Activated CD8-positive, alpha-beta memory T cell treated with anti-CD3 and anti-CD28 coated beads, Interleukin-2, amount 10 ng/mL, durations not matched to agents 7 days and 5 days (primary cell): ENCODE measurements around the gene PAF1. TPM values are rescaled to one million over a fixed set of nuclear protein-coding genes. Genes with fewer than 3 reads are reported as not detected.

ENCODE experiments used
- ATAC-seq: fragments of 150-1000 bp; cut with Tn5 transposase; one replicate; pipeline ENCODE4 v1.10.0; 2021; ENCODE audit warnings: moderate library complexity
- CTCF ChIA-PET: fragments of 350-600 bp; sonication (Branson Sonifier 250); formaldehyde crosslinking; loops from one replicate; lab custom pipeline; 2021; ENCODE audit warnings: antibody characterized with exemption; lab: Charles Lee
- DNase-seq: peaks from one replicate; pipeline ENCODE4 v3.0.0-alpha.2; 2020
- H3K27ac Mint-ChIP-seq: one replicate; pipeline ENCODE4 v1.8.0; 2021; ENCODE audit warnings: mild to moderate bottlenecking, mixed read lengths
- H3K27me3 Mint-ChIP-seq: one replicate; pipeline ENCODE4 v1.8.0; 2021; ENCODE audit warnings: mixed read lengths
- H3K36me3 Mint-ChIP-seq: one replicate; pipeline ENCODE4 v1.8.0; 2021; ENCODE audit warnings: mild to moderate bottlenecking, mixed read lengths
- H3K4me1 Mint-ChIP-seq: one replicate; pipeline ENCODE4 v1.8.0; 2021; ENCODE audit warnings: mixed read lengths
- H3K4me3 Mint-ChIP-seq: one replicate; pipeline ENCODE4 v1.8.0; 2021; ENCODE audit warnings: mild to moderate bottlenecking, moderate library complexity, mixed read lengths
- H3K9me3 Mint-ChIP-seq: one replicate; pipeline ENCODE4 v1.8.0; 2022; ENCODE audit warnings: low read depth, mixed read lengths
- total RNA-seq, 2 experiments: library from RNA; stranded (reverse); gene quantifications; one replicate each; pipeline ENCODE4 v1.2.3, GENCODE V29; 2021

PAF1 gene
- total RNA-seq: 10 to 100 TPM; 48.9 to 53.8 TPM

- H3K4me3 Mint-ChIP-seq: peak within 1 kb of the TSS; percentile 97
- peak within 1 kb of the TSS; percentile 99 for H3K27ac Mint-ChIP-seq
- H3K4me1 Mint-ChIP-seq: peaks cover 39% of the 10 kb centered on the region
- H3K36me3 Mint-ChIP-seq: peaks cover 32% of the 10 kb centered on the region
- no peaks in the 10 kb centered on the region for H3K27me3 Mint-ChIP-seq
- CTCF ChIA-PET: interaction anchor here (0.9 to 3.5 kb wide), 13 partner anchors 10 to 460 kb away, joined by 3 to 34 read pairs (median 4); partner anchors contain the start of genes MRPS12, PLEKHG2, RPS16 and SAMD4B
- DNase-seq (peak; percentile 99), ATAC-seq (peak; percentile 93)
- H3K9me3 Mint-ChIP-seq: no peaks in the 10 kb centered on the region
Observed at GRCh38 chr19:39390751-39391437, at the start of gene PAF1, which contains the start of gene MED29. TSS of gene PAF1 (minus strand) at chr19:39391106. CDS start at chr19:39390864, 242 bp downstream. TSS of gene MED29 (plus strand) at chr19:39391378. CDS start at chr19:39391423, 45 bp downstream.

GRCh38 chr19:39438270-39438934 is 47.5 kb upstream of the PAF1 start:
- no peak overlapping the region for H3K4me3 Mint-ChIP-seq
- CTCF ChIA-PET: interaction anchor here (0.6 to 5.1 kb wide), 5 partner anchors 67 to 1092 kb away, joined by 3 to 59 read pairs (median 4); partner anchors contain the start of gene EID2B

GRCh38 chr19:39436350-39436716 is 45.4 kb upstream of the PAF1 start:
- Mint-ChIP-seq H3K27ac (peak overlapping the region; percentile 99), H3K36me3 (peaks cover 34% of the 10 kb centered on the region), H3K4me3 (peak overlapping the region; percentile 99), H3K9me3 (no peaks in the 10 kb centered on the region), H3K4me1 (peaks cover 50% of the 10 kb centered on the region), H3K27me3 (peaks cover 4% of the 10 kb centered on the region)
- ATAC-seq (no peak), DNase-seq (no peak)
- CTCF ChIA-PET: interaction anchor here (0.6 to 3.4 kb wide), 15 partner anchors 8 to 534 kb away, joined by 3 to 20 read pairs (median 5); partner anchors contain the start of genes EID2B, MED29, PAF1 and PLEKHG2

More at GRCh38 chr19:39438270-39438934, 47.5 kb upstream of the PAF1 start:
- no peak for DNase-seq
- Mint-ChIP-seq H3K27me3 (peaks cover 4% of the 10 kb centered on the region), H3K36me3 (peaks cover 24% of the 10 kb centered on the region), H3K27ac (no peak overlapping the region), H3K4me1 (peaks cover 38% of the 10 kb centered on the region), H3K9me3 (no peaks in the 10 kb centered on the region)
- ATAC-seq: no peak

DNA sequence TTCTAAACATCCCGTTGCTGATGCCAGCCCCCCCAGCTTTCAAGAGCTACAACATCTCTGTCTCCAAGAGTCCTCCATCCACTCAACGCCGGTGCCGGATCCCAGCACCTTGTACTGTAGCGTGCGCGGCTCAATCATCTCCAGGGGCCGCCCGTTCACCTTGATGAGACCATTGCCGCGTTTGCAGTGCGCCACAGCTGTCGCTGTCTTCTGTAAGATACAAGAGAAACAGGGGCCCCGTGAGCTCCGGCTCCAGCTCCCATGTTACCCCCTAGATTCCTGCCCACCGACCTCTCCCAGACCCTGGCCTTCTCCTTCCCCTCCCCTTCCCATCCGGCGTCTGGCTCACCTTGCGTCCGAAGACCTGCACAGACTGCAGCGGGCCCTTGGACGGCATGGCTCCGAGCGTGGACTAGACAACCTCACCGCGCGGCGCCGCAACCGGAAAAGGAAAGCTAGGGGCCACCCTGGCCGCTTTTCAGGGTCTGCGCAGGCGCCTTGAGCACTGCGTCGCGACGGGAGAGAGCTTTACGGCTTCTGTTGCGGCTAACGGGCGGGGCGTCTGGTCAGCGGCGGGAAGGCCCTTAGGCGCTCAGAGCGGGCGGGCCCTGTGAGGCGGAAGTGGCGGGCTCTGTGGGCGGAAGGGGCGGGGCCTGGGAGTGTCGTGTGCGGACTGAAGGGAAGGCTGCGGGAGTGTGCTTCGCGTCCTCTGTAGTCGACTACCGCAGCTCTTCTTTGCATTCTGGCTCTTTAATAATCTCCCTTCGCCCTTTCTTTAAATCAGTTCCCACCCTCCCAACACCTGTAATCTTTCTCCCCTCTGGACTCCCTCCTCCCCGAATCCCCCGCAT is 44.8 kb upstream of the PAF1 start, which contains the start of gene RPS16:
TSS of gene RPS16 (minus strand) at position 451 of the 851 bp plus-strand sequence. CDS start at position 397, 54 bp downstream.
- Mint-ChIP-seq H3K4me3 (peak within 1 kb of the TSS; percentile 99), H3K36me3 (peaks cover 36% of the 10 kb centered on the region), H3K4me1 (peaks cover 55% of the 10 kb centered on the region), H3K27me3 (peaks cover 4% of the 10 kb centered on the region), H3K27ac (peak within 1 kb of the TSS; percentile 99), H3K9me3 (no peaks in the 10 kb centered on the region)
- CTCF ChIA-PET: interaction anchor here (0.6 to 3.4 kb wide), 21 partner anchors 9 to 535 kb away, joined by 3 to 20 read pairs (median 4); partner anchors contain the start of genes EID2, EID2B, MED29 and PAF1
- peak; percentile 87 for ATAC-seq
- peak; percentile 99 for DNase-seq

GRCh38 chr19:39434123-39435076 is 43.5 kb upstream of the PAF1 start:
- H3K4me1 Mint-ChIP-seq: peaks cover 53% of the 10 kb centered on the region
- no peak for ATAC-seq
- H3K4me3 Mint-ChIP-seq: peak overlapping the region; percentile 99
- no peaks in the 10 kb centered on the region for H3K9me3 Mint-ChIP-seq
- H3K36me3 Mint-ChIP-seq: peaks cover 36% of the 10 kb centered on the region
- DNase-seq: no peak
- peaks cover 4% of the 10 kb centered on the region for H3K27me3 Mint-ChIP-seq
- CTCF ChIA-PET: interaction anchor here (0.7 to 3.4 kb wide), 14 partner anchors 10 to 536 kb away, joined by 3 to 20 read pairs (median 5); partner anchors contain the start of genes EID2B, MED29, PAF1 and PLEKHG2
- peak overlapping the region; percentile 99 for H3K27ac Mint-ChIP-seq

- peaks cover 56% of the 10 kb centered on the region for H3K4me1 Mint-ChIP-seq
- CTCF ChIA-PET: interaction anchor here (0.5 to 3.4 kb wide), 5 partner anchors 14 to 77 kb away, joined by 3 to 15 read pairs (median 4); partner anchors contain the start of gene PLEKHG2
- H3K27ac Mint-ChIP-seq: peak overlapping the region; percentile 99
- H3K36me3 Mint-ChIP-seq: peaks cover 36% of the 10 kb centered on the region
- ATAC-seq: no peak
- DNase-seq: no peak
- peaks cover 4% of the 10 kb centered on the region for H3K27me3 Mint-ChIP-seq
- no peaks in the 10 kb centered on the region for H3K9me3 Mint-ChIP-seq
- peak overlapping the region; percentile 99 for H3K4me3 Mint-ChIP-seq
Observed at GRCh38 chr19:39433480-39434079, 42.7 kb upstream of the PAF1 start.

- Mint-ChIP-seq H3K27ac (peak overlapping the region; percentile 67), H3K4me3 (no peak overlapping the region), H3K4me1 (peaks cover 56% of the 10 kb centered on the region), H3K9me3 (no peaks in the 10 kb centered on the region), H3K36me3 (peaks cover 36% of the 10 kb centered on the region), H3K27me3 (peaks cover 4% of the 10 kb centered on the region)
- ATAC-seq (no peak), DNase-seq (no peak)
- CTCF ChIA-PET: interaction anchor here (1.2 to 2.3 kb wide), 3 partner anchors 20 to 100 kb away, joined by 3 to 8 read pairs (median 4); partner anchors contain the start of genes EID2B and PLEKHG2
Observed at GRCh38 chr19:39432677-39433025, 41.7 kb upstream of the PAF1 start.

- H3K36me3 Mint-ChIP-seq: peaks cover 35% of the 10 kb centered on the region
- H3K27me3 Mint-ChIP-seq: peaks cover 3% of the 10 kb centered on the region
- peak; percentile 88 for DNase-seq
- peak; percentile 76 for ATAC-seq
- peak overlapping the region; percentile 93 for H3K27ac Mint-ChIP-seq
- CTCF ChIA-PET: interaction anchor here (0.6 to 2.3 kb wide), 2 partner anchors 19 to 90 kb away, joined by 3 to 8 read pairs; partner anchors contain the start of gene PLEKHG2
- H3K9me3 Mint-ChIP-seq: no peaks in the 10 kb centered on the region
- peaks cover 47% of the 10 kb centered on the region for H3K4me1 Mint-ChIP-seq
- H3K4me3 Mint-ChIP-seq: peak overlapping the region; percentile 54
Observed at GRCh38 chr19:39430675-39431593, 40.0 kb upstream of the PAF1 start.

DNA sequence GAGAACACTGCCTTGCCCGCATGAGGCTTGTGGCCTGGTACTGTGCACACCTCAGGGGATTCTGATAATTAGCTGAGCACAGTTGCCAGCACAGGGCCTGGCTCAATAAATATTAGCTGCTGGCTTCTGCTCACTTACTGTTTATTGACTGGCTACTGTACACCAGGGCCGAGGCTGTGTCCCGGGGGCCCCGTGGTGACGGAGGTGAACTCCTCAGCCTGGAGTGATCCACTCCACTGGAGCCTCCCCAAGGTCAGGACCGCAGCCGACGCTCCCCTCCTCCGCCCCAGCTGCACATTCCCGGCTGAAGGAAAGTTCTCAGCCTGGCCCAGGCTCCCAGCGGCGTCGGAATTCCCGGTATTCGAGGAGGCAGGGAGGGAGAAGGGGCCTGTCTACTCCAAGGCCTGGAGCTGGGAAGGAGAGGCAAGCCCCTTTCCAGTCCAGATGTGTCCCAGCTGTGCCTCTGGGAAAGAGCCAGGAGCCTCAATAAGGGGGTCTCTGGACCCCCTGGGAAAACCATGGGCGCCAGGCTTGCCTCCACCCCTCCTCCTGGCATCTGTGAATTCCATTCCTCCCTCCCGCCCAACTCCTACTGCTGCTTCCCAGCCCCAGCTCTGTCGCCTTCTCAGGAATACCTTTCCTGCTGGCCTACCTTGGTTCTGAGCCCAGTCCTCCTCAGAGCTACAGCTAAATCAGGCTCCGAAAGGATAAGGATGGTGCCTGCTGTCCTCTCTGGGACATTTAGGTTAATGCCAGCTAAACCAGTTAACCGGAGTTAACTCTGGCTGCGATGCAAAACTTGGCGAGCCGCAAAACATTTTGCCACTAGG is 37.6 kb upstream of the PAF1 start:
- CTCF ChIA-PET: interaction anchor here (0.9 to 2.3 kb wide), 6 partner anchors 15 to 104 kb away, joined by 3 to 10 read pairs (median 4); partner anchors contain the start of genes EID2B and PLEKHG2

DNA sequence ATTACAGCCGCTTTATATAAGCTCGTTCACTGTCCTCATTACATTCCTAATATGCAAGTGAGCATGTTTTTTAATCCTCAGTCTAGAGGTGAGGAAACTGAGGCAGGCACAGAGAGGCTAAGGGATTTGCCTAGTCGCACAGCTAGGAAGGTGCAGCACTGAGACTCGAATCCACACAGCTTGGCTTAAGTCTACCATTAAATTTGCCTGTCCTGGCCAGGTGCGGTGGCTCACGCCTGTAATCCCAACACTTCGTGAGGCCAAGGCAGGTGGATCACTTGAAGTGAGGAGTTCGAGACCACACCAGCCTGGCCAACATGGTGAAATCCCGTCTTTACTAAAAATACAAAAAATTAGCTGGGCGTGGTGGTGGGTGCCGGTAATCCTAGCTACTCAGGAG is 36.8 kb upstream of the PAF1 start:
- CTCF ChIA-PET: interaction anchor here (0.7 to 1.9 kb wide), 6 partner anchors 15 to 317 kb away, joined by 3 to 8 read pairs (median 3); partner anchors contain the start of gene PLEKHG2

More for the DNA sequence above, 37.6 kb upstream of the PAF1 start:
- no peaks in the 10 kb centered on the region for H3K9me3 Mint-ChIP-seq
- H3K27ac Mint-ChIP-seq: no peak overlapping the region
- H3K36me3 Mint-ChIP-seq: peaks cover 14% of the 10 kb centered on the region
- ATAC-seq (no peak), DNase-seq (no peak)
- H3K4me3 Mint-ChIP-seq: no peak overlapping the region
- no peaks in the 10 kb centered on the region for H3K27me3 Mint-ChIP-seq
- H3K4me1 Mint-ChIP-seq: peaks cover 27% of the 10 kb centered on the region

More for the DNA sequence above, 36.8 kb upstream of the PAF1 start:
- Mint-ChIP-seq H3K27me3 (no peaks in the 10 kb centered on the region), H3K27ac (no peak overlapping the region), H3K4me1 (peaks cover 19% of the 10 kb centered on the region), H3K9me3 (no peaks in the 10 kb centered on the region), H3K36me3 (peaks cover 9% of the 10 kb centered on the region), H3K4me3 (no peak overlapping the region)
- ATAC-seq: no peak
- no peak for DNase-seq
